Karpas-422 (cell line): Measurements from ENCODE around the gene NCOA5. TPM values are rescaled to one million over a fixed set of nuclear protein-coding genes. Genes with fewer than 3 reads are reported as not detected.

ENCODE experiments used
- DNase-seq: peaks from one replicate; pipeline ENCODE4 v3.0.0-alpha.2; 2015
- H2AFZ ChIP-seq: fragments of 200-600 bp; sonication (generic); 2 replicates; pipeline ENCODE4 v1.6.1; 2014; ENCODE audit warnings: antibody characterized with exemption, low read length, mixed read lengths
- H3K27ac ChIP-seq: fragments of 200-600 bp; sonication (generic); 2 replicates; pipeline ENCODE4 v1.5.1; 2014; ENCODE audit warnings: mild to moderate bottlenecking, low read length, moderate library complexity
- H3K27me3 ChIP-seq: fragments of 200-600 bp; sonication (generic); 2 replicates; pipeline ENCODE4 v1.6.1; 2014; ENCODE audit warnings: low read length, mixed read lengths
- H3K36me3 ChIP-seq: fragments of 200-600 bp; sonication (generic); 2 replicates; pipeline ENCODE4 v1.6.1; 2014; ENCODE audit warnings: low read length, mixed read lengths; ENCODE audit not compliant: insufficient read depth
- H3K4me1 ChIP-seq: fragments of 200-600 bp; sonication (generic); 2 replicates; pipeline ENCODE4 v1.6.1; 2014; ENCODE audit warnings: mild to moderate bottlenecking, low read length, mixed read lengths
- H3K4me2 ChIP-seq: fragments of 200-600 bp; sonication (generic); 2 replicates; pipeline ENCODE4 v1.6.1; 2014; ENCODE audit warnings: low read length, low read depth, mild to moderate bottlenecking; ENCODE audit not compliant: poor library complexity, severe bottlenecking
- H3K4me3 ChIP-seq: fragments of 200-600 bp; sonication (generic); 2 replicates; pipeline ENCODE4 v1.5.1; 2014; ENCODE audit warnings: mild to moderate bottlenecking, antibody characterized with exemption, low read length, mixed read lengths
- H3K79me2 ChIP-seq: fragments of 200-600 bp; sonication (generic); 2 replicates; pipeline ENCODE4 v1.6.1; 2014; ENCODE audit warnings: mild to moderate bottlenecking, low read length, mixed read lengths
- H3K9ac ChIP-seq: fragments of 200-600 bp; sonication (generic); 2 replicates; pipeline ENCODE4 v1.6.0; 2014; ENCODE audit warnings: low read length
- H3K9me2 ChIP-seq: fragments of 200-600 bp; sonication (generic), shearing (Covaris generic); replicated peaks from 2 replicates; pipeline ENCODE4 v1.6.0; 2014; ENCODE audit warnings: mild to moderate bottlenecking, low read length, moderate library complexity; ENCODE audit not compliant: insufficient read depth
- H3K9me3 ChIP-seq: fragments of 300-700, 200-600 bp; sonication (generic); 2 replicates; pipeline ENCODE4 v1.6.1; 2014; ENCODE audit warnings: low read length, mixed read lengths
- H4K20me1 ChIP-seq: fragments of 200-600 bp; sonication (generic); 2 replicates; pipeline ENCODE4 v1.6.1; 2014; ENCODE audit warnings: mild to moderate bottlenecking, antibody characterized with exemption, low read length, low read depth; ENCODE audit not compliant: insufficient read depth
- total RNA-seq: library from RNA; depleted of rRNA; stranded (reverse); fragments of >200 nt; shearing (Covaris generic); gene quantifications from 2 replicates; pipeline ENCODE4 v1.2.3, GENCODE V29; 2014; ENCODE audit warnings: low replicate concordance; rRNA removed

Gene NCOA5
- total RNA-seq, 1 experiment from 2014 or later: 32.8 TPM

DNA sequence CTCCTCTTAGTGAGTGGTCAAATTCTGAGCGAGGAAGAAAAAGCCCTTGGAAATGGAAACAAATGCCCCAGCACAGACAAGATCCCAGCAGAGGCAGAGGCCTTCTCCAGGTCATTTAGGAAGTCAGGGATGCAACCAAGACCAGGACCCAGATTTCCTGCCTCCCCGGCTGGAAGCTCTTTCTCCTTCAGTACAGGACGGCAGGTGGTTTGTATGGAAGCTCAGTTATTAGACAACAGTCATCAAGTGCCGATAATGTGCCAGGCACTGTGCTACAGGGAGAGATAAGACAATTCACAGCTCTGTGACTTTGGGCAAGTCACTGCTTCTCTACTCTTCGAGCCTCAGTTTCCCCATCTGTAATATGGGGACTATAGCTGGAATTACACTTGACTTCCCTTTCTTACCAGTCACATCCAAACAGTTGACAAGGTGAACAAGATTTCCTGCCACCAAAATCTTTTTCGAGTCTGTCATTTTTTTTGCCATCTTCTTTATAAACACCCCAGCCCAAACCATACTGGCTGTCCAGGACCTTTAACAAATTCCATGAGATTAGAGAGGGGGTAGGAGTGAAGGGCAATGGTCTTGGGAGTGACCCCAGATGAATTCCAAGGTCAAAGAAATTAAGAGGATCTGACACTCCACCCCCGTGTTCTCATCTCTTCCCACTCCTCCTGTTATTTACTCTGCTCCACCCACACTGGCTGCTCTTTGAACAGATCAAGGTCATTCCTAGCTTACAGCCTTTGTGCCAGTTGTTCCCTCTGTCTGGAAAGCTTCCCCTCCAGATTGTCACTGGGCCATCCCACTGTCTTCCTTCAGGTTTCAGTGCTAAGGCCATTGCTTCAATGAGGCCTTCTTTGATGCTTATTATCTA is 75.0 kb downstream of the NCOA5 start:
- peak overlapping the region; percentile 63 for H3K4me2 ChIP-seq
- no peaks in the 10 kb centered on the region for H3K9me2 ChIP-seq
- no peak overlapping the region for H3K27ac ChIP-seq
- no peak overlapping the region for H3K9ac ChIP-seq
- no peaks in the 10 kb centered on the region for H3K36me3 ChIP-seq
- no peak for DNase-seq
- H3K4me1 ChIP-seq: peaks cover 6% of the 10 kb centered on the region
- H3K4me3 ChIP-seq: no peak overlapping the region
- H2AFZ ChIP-seq: no peak overlapping the region
- no peaks in the 10 kb centered on the region for H4K20me1 ChIP-seq
- no peaks in the 10 kb centered on the region for H3K27me3 ChIP-seq
- H3K79me2 ChIP-seq: no peaks in the 10 kb centered on the region
- no peaks in the 10 kb centered on the region for H3K9me3 ChIP-seq

GRCh38 chr20:46013829-46014516 is 75.8 kb downstream of the NCOA5 start:
- DNase-seq: peak; percentile 87
- H3K27me3 ChIP-seq: no peaks in the 10 kb centered on the region
- H3K36me3 ChIP-seq: no peaks in the 10 kb centered on the region
- H4K20me1 ChIP-seq: no peaks in the 10 kb centered on the region
- H2AFZ ChIP-seq: peak overlapping the region; percentile 84
- H3K27ac ChIP-seq: no peak overlapping the region
- no peaks in the 10 kb centered on the region for H3K79me2 ChIP-seq
- H3K9me3 ChIP-seq: no peaks in the 10 kb centered on the region
- peak overlapping the region; percentile 57; the same call in 1 of the 2 replicates for H3K4me3 ChIP-seq
- H3K9me2 ChIP-seq: no peaks in the 10 kb centered on the region
- peaks cover 6% of the 10 kb centered on the region for H3K4me1 ChIP-seq
- H3K9ac ChIP-seq: peak overlapping the region; percentile 52
- H3K4me2 ChIP-seq: peak overlapping the region; percentile 63

GRCh38 chr20:46013322-46013828 is 76.4 kb downstream of the NCOA5 start:
- Histone ChIP-seq H3K9me2 (no peaks in the 10 kb centered on the region), H3K9me3 (no peaks in the 10 kb centered on the region), H3K4me3 (no peak overlapping the region), H3K9ac (no peak overlapping the region), H3K27me3 (no peaks in the 10 kb centered on the region), H2AFZ (no peak overlapping the region), H3K4me1 (peaks cover 6% of the 10 kb centered on the region), H3K79me2 (no peaks in the 10 kb centered on the region), H3K36me3 (no peaks in the 10 kb centered on the region), H3K4me2 (no peak overlapping the region), H3K27ac (no peak overlapping the region), H4K20me1 (no peaks in the 10 kb centered on the region)
- no peak for DNase-seq

- H3K36me3 ChIP-seq: no peaks in the 10 kb centered on the region
- H3K4me1 ChIP-seq: peaks cover 6% of the 10 kb centered on the region
- no peak overlapping the region for H3K4me2 ChIP-seq
- H2AFZ ChIP-seq: no peak overlapping the region
- no peaks in the 10 kb centered on the region for H3K79me2 ChIP-seq
- H3K27me3 ChIP-seq: no peaks in the 10 kb centered on the region
- no peaks in the 10 kb centered on the region for H3K9me2 ChIP-seq
- H4K20me1 ChIP-seq: no peaks in the 10 kb centered on the region
- H3K9me3 ChIP-seq: no peaks in the 10 kb centered on the region
- DNase-seq: no peak
- no peak overlapping the region for H3K9ac ChIP-seq
- H3K27ac ChIP-seq: no peak overlapping the region
- H3K4me3 ChIP-seq: no peak overlapping the region
Measured at GRCh38 chr20:46012921-46013320, 76.8 kb downstream of the NCOA5 start.

- Histone ChIP-seq H2AFZ (no peak overlapping the region), H3K27me3 (no peaks in the 10 kb centered on the region), H3K4me2 (no peak overlapping the region), H3K9ac (no peak overlapping the region), H3K4me1 (peaks cover 6% of the 10 kb centered on the region), H3K4me3 (no peak overlapping the region), H4K20me1 (no peaks in the 10 kb centered on the region), H3K9me3 (no peaks in the 10 kb centered on the region), H3K27ac (no peak overlapping the region), H3K79me2 (no peaks in the 10 kb centered on the region), H3K36me3 (no peaks in the 10 kb centered on the region), H3K9me2 (no peaks in the 10 kb centered on the region)
- DNase-seq: peak; percentile 91
Measured at GRCh38 chr20:46011631-46012482, 77.9 kb downstream of the NCOA5 start.

Other genes starting within 250 kb of the NCOA5 start
- 93.7 and 96.4 TPM in 2 replicates for gene ACOT8, start 232.6 kb downstream of the NCOA5 start, total RNA-seq
- 8.9 and 9.9 TPM in 2 replicates for gene ZSWIM3, start 232.3 kb downstream of the NCOA5 start, total RNA-seq
- 10.8 and 19.0 TPM in 2 replicates for gene ZSWIM1, start 208.7 kb downstream of the NCOA5 start, total RNA-seq
- 4.7 TPM in 1 of 2 replicates, not detected in the other for gene SPATA25, start 202.3 kb downstream of the NCOA5 start, total RNA-seq
- 3.1 and 4.3 TPM in 2 replicates for gene NEURL2, start 198.8 kb downstream of the NCOA5 start, total RNA-seq
- 39.5 and 52.9 TPM in 2 replicates for gene CTSA, start 198.6 kb downstream of the NCOA5 start, total RNA-seq
- 19.8 and 29.0 TPM in 2 replicates for gene PLTP, start 177.8 kb downstream of the NCOA5 start, total RNA-seq
- gene PCIF1, start 155.3 kb downstream of the NCOA5 start, total RNA-seq: 10.0 and 12.0 TPM in 2 replicates
- gene ZNF335, start 117.8 kb downstream of the NCOA5 start, total RNA-seq: 13.2 and 20.3 TPM in 2 replicates
- gene MMP9, start 81.1 kb downstream of the NCOA5 start, total RNA-seq: not detected in 2 replicates
- gene SLC12A5, start 60.7 kb downstream of the NCOA5 start, total RNA-seq: not detected in 2 replicates
- 6.3 and 12.1 TPM in 2 replicates for gene CD40, start 28.4 kb upstream of the NCOA5 start, total RNA-seq
- 5.5 and 6.4 TPM in 2 replicates for gene CDH22, start 218.5 kb upstream of the NCOA5 start, total RNA-seq